Spleen (tissue), 7 donors: Measurements from ENCODE around the gene CLEC4D.

Experiments used
- CTCF ChIP-seq, 11 experiments: fragments of 200-600 bp in 7 of 11; fragments of 450-650 bp in 4 of 11; sonication (generic) in 4 of 11; IDR thresholded peaks in 8 of 11; conservative IDR thresholded peaks in 3 of 11; 1 replicate in 7 of 11; 2 replicates in 4 of 11; pipeline versions ENCODE4 v1.4.0 to v1.8.0; 2016 to 2021; ENCODE audit warnings: antibody characterized with exemption in 11 of 11, inconsistent platforms in 4 of 11, mild to moderate bottlenecking in 1 of 11
- POLR2A ChIP-seq, 3 donors: fragments of 450-650 bp; IDR thresholded peaks; one replicate each; pipeline ENCODE4 v1.5.1; 2017; ENCODE audit warnings: antibody characterized with exemption in 3 of 3, mild to moderate bottlenecking in 1 of 3
- POLR2AphosphoS5 ChIP-seq, 3 donors: sonication (generic); formaldehyde crosslinking; IDR thresholded peaks; one replicate each; pipeline ENCODE4 v1.5.1; 2017; ENCODE audit warnings: antibody characterized with exemption in 3 of 3
- donor health status: DM: no; HTN: no; CAD: no; lungs with moderate emphysema.
- donor health status: DM: no; HTN: no; CAD: no.
- donor health status: DM: no; HTN: no; CAD: no.

- TF ChIP-seq CTCF (IDR thresholded peaks at IDR 0.05 in 8 of 11, conservative IDR thresholded peaks at IDR 0.05 in 3 of 11) (no peak), POLR2AphosphoS5 (IDR thresholded peaks at IDR 0.05) (no peak), POLR2A (IDR thresholded peaks at IDR 0.05) (no peak)
Observed at GRCh38 chr12:8471090-8471489, 42.2 kb upstream of the CLEC4D start.
